HPDE6-E6E7 (cell line): ENCODE results near the gene OR5A2.
"Not testable (repeated sequence)": the region's sequence is repeated elsewhere in the genome, so short reads cannot be mapped to it uniquely, and the experiment has no call there.

Experiments used
- DNase-seq: peaks from one replicate; pipeline ENCODE4 v3.0.0; 2011; ENCODE audit warnings: missing footprints; ENCODE audit errors: extremely low spot score

The OR5A2 gene

GRCh38 chr11:59380263-59381059 is 45.8 kb downstream of the OR5A2 start:
- DNase-seq, result no peak

- DNase-seq, result not testable (repeated sequence)
Measured at GRCh38 chr11:59372324-59372723, 53.9 kb downstream of the OR5A2 start.

DNA sequence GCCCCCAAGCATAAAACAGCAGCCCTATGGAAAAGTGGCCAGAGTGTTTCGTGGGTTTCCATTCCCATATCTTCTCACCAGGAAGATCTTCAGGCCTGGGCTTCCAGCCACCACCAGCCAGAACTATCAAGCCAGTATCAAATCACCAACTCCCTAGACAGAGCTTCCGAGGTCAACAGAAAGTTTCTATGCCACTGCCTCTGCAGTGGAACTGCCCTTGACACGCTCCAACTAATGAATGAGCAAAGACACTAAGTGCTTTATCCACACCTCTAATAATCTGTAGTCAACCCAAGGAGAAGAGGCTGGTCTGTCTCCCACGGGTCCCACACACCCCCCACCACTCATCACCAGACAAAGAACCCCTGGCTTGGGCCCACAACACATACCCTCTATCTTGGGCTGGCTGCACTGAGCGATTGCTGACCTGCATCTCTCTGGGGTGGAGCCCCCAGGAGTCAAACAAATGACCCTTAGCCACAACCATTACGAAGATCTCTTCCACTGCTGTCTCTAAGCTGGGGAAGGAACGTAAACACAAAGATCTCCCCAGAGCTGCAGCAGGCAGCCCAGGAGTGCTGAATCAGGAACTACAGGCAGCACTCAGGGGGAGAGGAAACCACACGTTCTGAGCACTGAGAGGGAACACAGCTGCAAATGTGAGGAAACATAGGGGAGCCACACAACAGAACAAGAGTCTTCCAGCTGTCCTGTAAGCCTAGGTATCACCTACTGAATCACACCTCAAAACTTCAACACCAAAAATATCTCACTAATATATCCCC is 57.8 kb downstream of the OR5A2 start:
- no peak for DNase-seq
